ENCODE results near the gene JAKMIP3.

Gene JAKMIP3

GRCh38 chr10:132100556-132101349 lies 35.0 kb downstream of the JAKMIP3 start:
- no peak for DNase-seq (ENCODE audit: low read depth)
- no peak overlapping the region for H3K4me3 ChIP-seq (ENCODE audit: low read depth, low read length)
- in situ Hi-C loops (cut with HindIII; ENCODE audit: low sequenced_read_pairs), result no loop called here
- TF ChIP-seq CTCF (IDR thresholded peaks at IDR 0.05; ENCODE audit: low read depth, low read length, missing control alignments), result no peak

DNA sequence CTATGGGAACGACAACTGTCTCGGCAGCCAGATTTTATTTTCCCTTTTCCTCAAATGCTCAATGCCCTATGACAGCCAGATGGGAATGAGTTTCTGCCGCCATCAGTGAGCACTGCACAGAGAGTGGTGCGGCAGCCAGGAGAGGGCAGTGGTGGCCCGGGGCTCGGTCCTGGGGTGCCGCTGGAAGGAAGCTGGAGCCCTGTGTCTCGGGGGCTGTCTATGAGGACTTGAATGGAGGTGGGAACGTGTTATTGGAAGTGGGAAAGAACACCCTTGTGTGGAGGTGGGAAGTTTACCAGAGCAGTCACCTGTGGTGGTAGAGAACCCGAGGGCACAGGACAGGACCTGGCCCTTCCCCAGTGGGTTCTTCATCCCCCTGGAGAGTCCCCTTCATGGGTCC lies 35.8 kb downstream of the JAKMIP3 start:
- in situ Hi-C loops (cut with HindIII; ENCODE audit: low sequenced_read_pairs), result no loop called here

DNA sequence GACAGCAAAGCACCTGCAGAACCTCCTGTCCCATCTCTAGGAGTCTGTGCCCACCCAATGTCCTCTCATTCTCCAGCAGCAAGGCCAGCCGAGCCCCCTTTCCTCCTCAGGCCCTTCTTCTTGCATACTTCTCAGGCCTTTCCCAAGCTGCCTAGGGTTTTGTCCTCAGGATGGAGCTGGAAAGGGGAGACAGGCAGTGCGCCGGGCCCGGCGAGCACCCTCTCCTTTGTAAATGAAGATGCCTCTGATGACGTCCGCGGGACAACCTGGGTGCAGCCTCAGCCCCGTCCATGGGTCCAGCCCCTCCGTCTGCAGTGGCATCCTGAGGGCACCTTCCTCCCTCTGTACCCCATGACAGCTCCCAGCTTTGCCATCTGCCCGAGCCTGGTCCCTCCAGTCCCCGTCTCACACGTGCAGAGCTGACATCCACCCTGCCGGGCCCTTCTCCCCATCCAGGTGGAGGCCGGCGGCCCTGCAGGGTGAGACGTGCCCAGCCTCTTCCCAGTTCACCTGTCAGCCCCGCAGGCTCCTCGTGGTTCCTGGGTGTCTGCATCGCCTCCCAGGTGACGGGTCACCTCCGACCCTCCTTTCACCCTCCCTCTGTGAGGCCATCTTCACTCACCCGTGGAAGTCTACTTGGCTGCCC lies 36.4 kb downstream of the JAKMIP3 start:
- TF ChIP-seq CTCF (IDR thresholded peaks at IDR 0.05; ENCODE audit: low read depth, low read length, missing control alignments), result no peak
- H3K4me3 ChIP-seq (ENCODE audit: low read depth, low read length), result no peak overlapping the region
- in situ Hi-C loops (cut with HindIII; ENCODE audit: low sequenced_read_pairs), result no loop called here
- no peak for DNase-seq (ENCODE audit: low read depth)

More for the DNA sequence above, 35.8 kb downstream of the JAKMIP3 start:
- no peak for TF ChIP-seq CTCF (IDR thresholded peaks at IDR 0.05; ENCODE audit: low read depth, low read length, missing control alignments)
- DNase-seq (ENCODE audit: low read depth), result no peak
- H3K4me3 ChIP-seq (ENCODE audit: low read depth, low read length), result no peak overlapping the region

DNA sequence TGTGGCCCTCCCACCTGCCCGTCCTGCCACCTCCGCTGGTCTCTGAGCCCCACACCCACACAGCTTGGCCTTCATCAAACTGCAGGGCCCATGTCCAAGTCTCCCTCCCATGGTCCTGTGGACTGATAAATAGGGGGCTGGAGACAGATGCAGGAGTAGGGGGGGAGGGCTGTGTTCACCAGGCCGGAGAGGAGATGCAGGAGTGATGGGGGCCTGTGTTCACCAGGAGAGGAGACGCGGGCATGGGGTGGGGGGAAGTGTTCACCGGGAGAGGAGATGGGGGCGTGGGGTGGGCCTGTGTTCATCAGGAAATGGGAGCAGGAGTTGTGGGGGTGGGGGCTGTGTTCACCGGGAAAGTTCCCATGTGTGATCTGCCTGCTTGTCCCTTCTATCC lies 37.0 kb downstream of the JAKMIP3 start:
- in situ Hi-C loops (cut with HindIII; ENCODE audit: low sequenced_read_pairs), result no loop called here
- H3K4me3 ChIP-seq (ENCODE audit: low read depth, low read length), result no peak overlapping the region
- DNase-seq (ENCODE audit: low read depth), result no peak

GRCh38 chr10:132103116-132103910 lies 37.6 kb downstream of the JAKMIP3 start:
- TF ChIP-seq CTCF (IDR thresholded peaks at IDR 0.05; ENCODE audit: low read depth, low read length, missing control alignments), result no peak
- in situ Hi-C loops (cut with HindIII; ENCODE audit: low sequenced_read_pairs), result no loop called here
- no peak for DNase-seq (ENCODE audit: low read depth)
- H3K4me3 ChIP-seq (ENCODE audit: low read depth, low read length), result no peak overlapping the region

More for the DNA sequence above, 37.0 kb downstream of the JAKMIP3 start:
- no peak for TF ChIP-seq CTCF (IDR thresholded peaks at IDR 0.05; ENCODE audit: low read depth, low read length, missing control alignments)

DNA sequence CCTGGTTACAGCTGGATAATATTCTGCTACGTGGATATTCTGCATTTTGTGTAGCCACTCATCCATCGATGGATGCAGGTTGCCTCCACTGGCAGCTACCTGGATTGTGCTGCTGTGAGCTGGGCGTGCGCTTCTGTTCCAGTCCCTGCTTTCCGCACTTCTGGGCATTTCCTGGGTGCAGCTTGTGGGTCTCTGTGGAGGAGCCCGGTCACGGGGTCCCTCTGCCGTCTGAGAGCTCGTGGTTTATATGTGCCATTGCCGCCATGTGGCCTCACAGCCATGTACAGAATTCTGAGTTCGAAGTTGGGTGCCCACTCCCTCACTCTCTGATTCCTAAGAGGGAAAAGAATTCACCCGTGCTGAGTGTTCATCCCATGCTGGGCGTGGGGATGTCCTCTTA lies 38.3 kb downstream of the JAKMIP3 start:
- no peak overlapping the region for H3K4me3 ChIP-seq (ENCODE audit: low read depth, low read length)
- DNase-seq (ENCODE audit: low read depth), result no peak
- in situ Hi-C loops (cut with HindIII; ENCODE audit: low sequenced_read_pairs), result no loop called here
- TF ChIP-seq CTCF (IDR thresholded peaks at IDR 0.05; ENCODE audit: low read depth, low read length, missing control alignments), result no peak

Measured in astrocyte of the cerebellum (primary cell).